Measurements from ENCODE around the gene TRIM2. TPM values are rescaled to one million over a fixed set of nuclear protein-coding genes. Genes with fewer than 3 reads are reported as not detected.

The TRIM2 gene
- total and polyA plus RNA-seq, 2 of the 8 experiments (the other 6 are each of a cell fraction or from before 2014, with no cell fraction given) = 34.0 to 59.8 TPM

DNA sequence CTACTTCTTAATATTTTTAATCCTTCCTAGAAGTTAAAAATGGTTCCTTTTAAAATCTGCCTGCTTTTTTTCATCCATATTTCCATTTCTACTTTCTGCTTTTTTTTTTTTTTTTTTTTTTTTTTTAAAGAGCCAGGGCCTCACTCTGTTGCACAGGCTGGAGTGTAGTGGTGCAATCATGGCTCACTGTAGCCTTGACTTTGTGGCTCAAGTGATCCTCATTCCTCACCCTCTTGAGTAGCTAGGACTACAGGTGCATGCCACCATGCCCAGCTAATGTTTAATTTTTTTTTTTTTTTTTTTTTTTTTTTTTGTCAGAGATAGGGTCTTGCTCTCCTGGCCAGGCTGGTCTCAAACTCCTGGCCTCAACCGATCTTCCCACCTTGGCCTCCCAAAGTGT, 179.9 kb downstream of the TRIM2 start:
- DNase-seq (ENCODE audit: low read depth in 1 of 2, low spot score in 2 of 2) = no peak

More for the DNA sequence above, 179.9 kb downstream of the TRIM2 start:
- Histone ChIP-seq H4K20me1 (replicated peaks in 1 of 2; ENCODE audit: control insufficient read depth in 1 of 2, insufficient read depth in 2 of 2, low read length in 2 of 2) (no peaks in the 10 kb centered on the region), H2BK20ac (ENCODE audit: low read length) (no peak overlapping the region), H3K14ac (ENCODE audit: insufficient read length) (no peak overlapping the region), H2BK120ac (replicated peaks; ENCODE audit: low read depth, low read length) (no peak overlapping the region), H4K91ac (replicated peaks; ENCODE audit: insufficient read length, low read length) (no peak overlapping the region), H3K4me1 (replicated peaks in 1 of 4; ENCODE audit: control insufficient read depth in 3 of 4, insufficient read depth in 4 of 4, low read length in 3 of 4) (no peaks in the 10 kb centered on the region), H3K79me2 (ENCODE audit: control insufficient read depth in 1 of 2, insufficient read depth in 2 of 2, low read length in 2 of 2) (no peaks in the 10 kb centered on the region), H3K56ac (replicated peaks; ENCODE audit: insufficient read length, low read depth, low read length) (no peak overlapping the region), H2BK5ac (ENCODE audit: low read depth, low read length) (no peak overlapping the region), H3K23me2 (ENCODE audit: low read depth, low read length) (no peaks in the 10 kb centered on the region), H4K8ac (ENCODE audit: extremely low read depth, insufficient read depth, low read length) (no peak overlapping the region), H2BK15ac (ENCODE audit: low read length) (no peak overlapping the region), H3K27me3 (replicated peaks in 1 of 4; ENCODE audit: control insufficient read depth in 3 of 4, extremely low read depth in 1 of 4, insufficient read depth in 3 of 4, low read length in 3 of 4) (no peaks in the 10 kb centered on the region), H3K23ac (ENCODE audit: insufficient read length) (no peak overlapping the region), H3K4ac (replicated peaks; ENCODE audit: insufficient read length, low read depth, low read length) (no peak overlapping the region), H2AFZ (ENCODE audit: low read length) (no peak overlapping the region), H3K36me3 (ENCODE audit: control insufficient read depth in 2 of 4, insufficient read depth in 4 of 4, low read length in 3 of 4) (no peaks in the 10 kb centered on the region), H3K9me3 (ENCODE audit: insufficient read depth in 2 of 2, low read depth in 1 of 2, low read length in 1 of 2) (no peaks in the 10 kb centered on the region), H3K79me1 (ENCODE audit: low read depth, low read length) (no peaks in the 10 kb centered on the region), H2AK5ac (ENCODE audit: low read depth, low read length) (no peak overlapping the region), H3K4me2 (ENCODE audit: insufficient read depth in 1 of 2, low read depth in 2 of 2, low read length in 2 of 2) (no peak overlapping the region), H3K4me3 (ENCODE audit: extremely low read depth in 1 of 4, insufficient read depth in 2 of 4, low read depth in 3 of 4, low read length in 4 of 4) (no peak overlapping the region), H4K5ac (ENCODE audit: insufficient read length, low read depth, low read length) (no peak overlapping the region), H2BK12ac (ENCODE audit: low read depth, low read length) (no peak overlapping the region), H3K18ac (ENCODE audit: extremely low read depth, low read length) (no peak overlapping the region), H3K27ac (ENCODE audit: low read depth, low read length) (no peak overlapping the region), H3K9ac (replicated peaks in 1 of 4; ENCODE audit: extremely low read depth in 1 of 4, low read depth in 3 of 4, low read length in 3 of 4) (no peak overlapping the region)
- no peak for FAIRE-seq
- WGBS, 2 experiments (ENCODE audit: extremely low coverage in 1 of 2, insufficient coverage in 1 of 2, insufficient read length in 1 of 2, insufficient replicate concordance in 2 of 2, low coverage in 1 of 2, low lambda C conversion rate in 2 of 2, missing lambda C conversion rate in 1 of 2) = 90% methylated on average over 1 of the region's 1 CpG; no CpG with 5 or more reads in 1 of the 2 experiments
- CTCF ChIA-PET (ENCODE audit: partially characterized antibody) = no interaction called here
- POLR2A ChIA-PET (ENCODE audit: partially characterized antibody) = no interaction called here
- no peak for TF ChIP-seq RXRA (IDR thresholded peaks at IDR 0.05; ENCODE audit: insufficient read depth, low read depth, low read length)
- TF ChIP-seq, protein P1, sequence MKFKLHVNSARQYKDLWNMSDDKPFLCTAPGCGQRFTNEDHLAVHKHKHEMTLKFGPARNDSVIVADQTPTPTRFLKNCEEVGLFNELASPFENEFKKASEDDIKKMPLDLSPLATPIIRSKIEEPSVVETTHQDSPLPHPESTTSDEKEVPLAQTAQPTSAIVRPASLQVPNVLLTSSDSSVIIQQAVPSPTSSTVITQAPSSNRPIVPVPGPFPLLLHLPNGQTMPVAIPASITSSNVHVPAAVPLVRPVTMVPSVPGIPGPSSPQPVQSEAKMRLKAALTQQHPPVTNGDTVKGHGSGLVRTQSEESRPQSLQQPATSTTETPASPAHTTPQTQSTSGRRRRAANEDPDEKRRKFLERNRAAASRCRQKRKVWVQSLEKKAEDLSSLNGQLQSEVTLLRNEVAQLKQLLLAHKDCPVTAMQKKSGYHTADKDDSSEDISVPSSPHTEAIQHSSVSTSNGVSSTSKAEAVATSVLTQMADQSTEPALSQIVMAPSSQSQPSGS (IDR thresholded peaks at IDR 0.05; ENCODE audit: low read length) = no peak
- no peak for TF ChIP-seq SIRT6 (IDR thresholded peaks at IDR 0.05; ENCODE audit: low read length)
